IPS-18a (cell line): ENCODE measurements around the gene TENM4.

ENCODE experiments used
- H3K27ac ChIP-seq: one replicate; pipeline ENCODE4 v1.5.1; 2013; ENCODE audit warnings: low read length
- H3K27me3 ChIP-seq: one replicate; pipeline ENCODE4 v1.6.1; 2013; ENCODE audit warnings: mild to moderate bottlenecking, low read length; ENCODE audit not compliant: control insufficient read depth, insufficient read depth
- H3K36me3 ChIP-seq: one replicate; pipeline ENCODE4 v1.6.1; 2013; ENCODE audit warnings: low read depth, low read length; ENCODE audit not compliant: control insufficient read depth
- H3K4me1 ChIP-seq: one replicate; pipeline ENCODE4 v1.6.1; 2013; ENCODE audit warnings: low read depth, low read length; ENCODE audit not compliant: control insufficient read depth
- H3K4me3 ChIP-seq: one replicate; pipeline ENCODE4 v1.5.1; 2013; ENCODE audit warnings: low read length
- H3K9ac ChIP-seq: one replicate; pipeline ENCODE4 v1.6.1; 2013; ENCODE audit warnings: mild to moderate bottlenecking, low read length, moderate library complexity
- H3K9me3 ChIP-seq: one replicate; pipeline ENCODE4 v1.6.1; 2013; ENCODE audit warnings: low read depth, low read length; ENCODE audit not compliant: control insufficient read depth

Gene TENM4

GRCh38 chr11:78926633-78927338 is 514.0 kb downstream of the TENM4 start:
- H3K9ac ChIP-seq = no peak overlapping the region
- H3K4me1 ChIP-seq = peaks cover 42% of the 10 kb centered on the region
- H3K4me3 ChIP-seq = no peak overlapping the region
- no peak overlapping the region for H3K27ac ChIP-seq
- peaks cover 47% of the 10 kb centered on the region for H3K27me3 ChIP-seq
- no peaks in the 10 kb centered on the region for H3K36me3 ChIP-seq
- H3K9me3 ChIP-seq = no peaks in the 10 kb centered on the region

DNA sequence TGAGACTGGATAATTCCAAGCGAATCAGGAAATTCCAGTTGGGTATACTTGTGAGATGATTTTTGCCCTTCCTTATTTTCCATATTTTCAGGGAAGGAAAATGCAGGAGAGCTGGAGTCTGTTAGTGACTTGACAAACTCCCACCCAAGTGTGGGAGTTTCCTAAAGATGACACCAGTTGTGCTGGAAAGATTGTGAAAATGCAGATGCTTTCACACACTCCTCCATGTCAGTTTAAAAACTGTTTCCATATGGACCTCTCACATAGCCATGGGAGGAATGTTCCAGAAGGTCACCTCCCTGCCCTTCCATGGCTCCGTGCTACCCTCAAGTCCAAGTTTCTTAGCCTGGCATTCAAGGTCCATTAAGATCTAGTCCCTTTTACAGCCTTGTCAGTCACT is 515.4 kb downstream of the TENM4 start:
- Histone ChIP-seq H3K9ac (no peak overlapping the region), H3K4me1 (peaks cover 31% of the 10 kb centered on the region), H3K9me3 (no peaks in the 10 kb centered on the region), H3K4me3 (no peak overlapping the region), H3K27me3 (peaks cover 33% of the 10 kb centered on the region), H3K36me3 (no peaks in the 10 kb centered on the region), H3K27ac (no peak overlapping the region)

GRCh38 chr11:78922859-78923625 is 517.8 kb downstream of the TENM4 start:
- Histone ChIP-seq H3K27ac (no peak overlapping the region), H3K9me3 (no peaks in the 10 kb centered on the region), H3K9ac (no peak overlapping the region), H3K4me1 (peaks cover 8% of the 10 kb centered on the region), H3K36me3 (no peaks in the 10 kb centered on the region), H3K27me3 (peaks cover 16% of the 10 kb centered on the region), H3K4me3 (no peak overlapping the region)

- H3K9ac ChIP-seq = no peak overlapping the region
- H3K36me3 ChIP-seq = no peaks in the 10 kb centered on the region
- H3K4me1 ChIP-seq = no peaks in the 10 kb centered on the region
- H3K9me3 ChIP-seq = no peaks in the 10 kb centered on the region
- H3K4me3 ChIP-seq = no peak overlapping the region
- H3K27me3 ChIP-seq = peaks cover under 1% of the 10 kb centered on the region
- H3K27ac ChIP-seq = no peak overlapping the region
Measured at GRCh38 chr11:78921509-78921908, 519.3 kb downstream of the TENM4 start.

DNA sequence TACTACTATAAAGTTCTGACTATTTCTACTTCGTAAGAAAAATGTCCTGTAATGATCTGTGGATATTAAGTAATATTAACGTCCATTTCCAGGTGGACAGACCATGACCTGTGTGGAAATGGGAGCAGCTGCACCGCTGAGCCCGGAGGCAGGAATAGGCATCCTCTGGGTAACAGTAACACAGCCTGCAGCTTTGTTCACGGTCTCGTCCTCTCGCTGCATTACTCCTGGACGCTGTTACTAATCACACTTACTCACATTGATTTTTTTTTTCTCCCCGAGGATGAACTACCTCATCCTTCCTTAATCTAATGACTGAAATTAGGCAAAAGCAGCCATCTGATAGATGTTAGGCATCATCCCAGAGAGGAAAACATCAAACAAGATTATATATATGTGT is 520.5 kb downstream of the TENM4 start:
- Histone ChIP-seq H3K9me3 (no peaks in the 10 kb centered on the region), H3K9ac (no peak overlapping the region), H3K27ac (no peak overlapping the region), H3K27me3 (no peaks in the 10 kb centered on the region), H3K4me1 (no peaks in the 10 kb centered on the region), H3K4me3 (no peak overlapping the region), H3K36me3 (no peaks in the 10 kb centered on the region)

- Histone ChIP-seq H3K9ac (no peak overlapping the region), H3K4me1 (peaks cover 3% of the 10 kb centered on the region), H3K4me3 (no peak overlapping the region), H3K36me3 (no peaks in the 10 kb centered on the region), H3K27me3 (no peaks in the 10 kb centered on the region), H3K9me3 (no peaks in the 10 kb centered on the region), H3K27ac (no peak overlapping the region)
Measured at GRCh38 chr11:78916759-78917158, 524.1 kb downstream of the TENM4 start.

DNA sequence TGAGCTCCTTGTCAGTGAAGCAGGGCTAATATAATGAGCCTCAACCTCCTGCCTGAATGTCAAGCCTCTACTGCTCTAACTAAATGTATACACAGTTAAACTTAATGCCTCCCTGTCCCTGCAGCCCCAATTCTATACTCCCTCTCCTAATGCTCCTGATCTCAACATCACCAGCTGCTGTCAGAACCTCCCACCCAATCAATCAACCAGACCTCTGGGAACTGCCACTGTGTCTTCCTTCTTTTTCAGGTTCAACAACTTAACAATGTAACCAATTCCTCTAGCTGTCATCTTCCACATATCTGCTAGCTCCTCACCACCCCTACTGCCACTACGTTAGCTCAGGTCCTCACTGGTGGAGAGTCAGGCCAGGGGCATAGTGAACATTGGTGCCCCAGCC is 526.3 kb downstream of the TENM4 start:
- no peaks in the 10 kb centered on the region for H3K36me3 ChIP-seq
- H3K4me1 ChIP-seq = peaks cover 3% of the 10 kb centered on the region
- H3K27me3 ChIP-seq = no peaks in the 10 kb centered on the region
- H3K4me3 ChIP-seq = no peak overlapping the region
- H3K9ac ChIP-seq = no peak overlapping the region
- no peak overlapping the region for H3K27ac ChIP-seq
- no peaks in the 10 kb centered on the region for H3K9me3 ChIP-seq

DNA sequence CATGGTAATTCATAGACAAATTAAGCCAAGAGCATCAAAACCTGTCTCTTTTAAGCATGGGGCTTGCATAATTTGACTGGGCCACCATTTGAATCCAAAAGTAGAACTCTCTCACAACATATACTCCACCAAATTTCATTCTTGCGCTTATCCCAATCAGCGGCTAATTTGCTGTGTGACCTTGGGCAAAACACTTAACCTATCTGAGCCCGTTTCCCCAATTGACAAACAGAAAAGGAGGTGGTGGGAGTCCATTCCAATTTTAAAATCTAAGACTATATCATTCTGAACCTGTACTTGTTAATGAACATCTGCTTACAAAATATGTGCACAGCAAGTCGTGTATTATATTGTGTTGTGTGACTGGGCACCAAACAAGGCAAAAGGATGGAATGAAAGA is 528.1 kb downstream of the TENM4 start:
- Histone ChIP-seq H3K9me3 (no peaks in the 10 kb centered on the region), H3K4me3 (no peak overlapping the region), H3K27me3 (no peaks in the 10 kb centered on the region), H3K9ac (no peak overlapping the region), H3K4me1 (peaks cover 3% of the 10 kb centered on the region), H3K27ac (no peak overlapping the region), H3K36me3 (no peaks in the 10 kb centered on the region)

- Histone ChIP-seq H3K9ac (no peak overlapping the region), H3K4me3 (no peak overlapping the region), H3K9me3 (no peaks in the 10 kb centered on the region), H3K27ac (no peak overlapping the region), H3K4me1 (peaks cover 3% of the 10 kb centered on the region), H3K36me3 (no peaks in the 10 kb centered on the region), H3K27me3 (no peaks in the 10 kb centered on the region)
Measured at GRCh38 chr11:78910322-78910721, 530.5 kb downstream of the TENM4 start.

- H3K9ac ChIP-seq = no peak overlapping the region
- H3K4me3 ChIP-seq = no peak overlapping the region
- no peaks in the 10 kb centered on the region for H3K36me3 ChIP-seq
- no peaks in the 10 kb centered on the region for H3K9me3 ChIP-seq
- peaks cover 3% of the 10 kb centered on the region for H3K4me1 ChIP-seq
- no peaks in the 10 kb centered on the region for H3K27me3 ChIP-seq
- H3K27ac ChIP-seq = no peak overlapping the region
Measured at GRCh38 chr11:78909386-78909785, 531.4 kb downstream of the TENM4 start.

- no peaks in the 10 kb centered on the region for H3K27me3 ChIP-seq
- H3K27ac ChIP-seq = no peak overlapping the region
- no peaks in the 10 kb centered on the region for H3K9me3 ChIP-seq
- H3K9ac ChIP-seq = no peak overlapping the region
- H3K4me1 ChIP-seq = no peaks in the 10 kb centered on the region
- no peak overlapping the region for H3K4me3 ChIP-seq
- no peaks in the 10 kb centered on the region for H3K36me3 ChIP-seq
Measured at GRCh38 chr11:78907636-78908035, 533.2 kb downstream of the TENM4 start.

- Histone ChIP-seq H3K4me3 (no peak overlapping the region), H3K36me3 (no peaks in the 10 kb centered on the region), H3K9ac (no peak overlapping the region), H3K27ac (no peak overlapping the region), H3K9me3 (no peaks in the 10 kb centered on the region), H3K27me3 (no peaks in the 10 kb centered on the region), H3K4me1 (no peaks in the 10 kb centered on the region)
Measured at GRCh38 chr11:78906566-78906965, 534.3 kb downstream of the TENM4 start.
